Spleen (tissue), 11 donors: ENCODE measurements around the gene TPM4. TPM values are rescaled to one million over a fixed set of nuclear protein-coding genes. Genes with fewer than 3 reads are reported as not detected.

Experiments
- DNase-seq: peaks from one replicate; pipeline ENCODE4 v3.0.0-alpha.2; 2020
- H3K27ac ChIP-seq, 8 donors: fragments of 200-600 bp; sonication (generic) in 7 of 8; 1 replicate in 4 of 8; 2 replicates in 4 of 8; pipeline versions ENCODE4 v1.5.0 to v1.8.0; 2016 to 2021; ENCODE audit warnings: inconsistent platforms in 4 of 8, mild to moderate bottlenecking in 4 of 8, moderate library complexity in 1 of 8
- H3K27me3 ChIP-seq, 7 donors: fragments of 200-600 bp; sonication (generic) in 6 of 7; replicated peaks in 1 of 7; 1 replicate in 4 of 7; 2 replicates in 3 of 7; pipeline versions ENCODE4 v1.5.0 to v1.8.0; 2016 to 2021; ENCODE audit warnings: inconsistent platforms in 3 of 7, mild to moderate bottlenecking in 1 of 7
- H3K36me3 ChIP-seq, 6 donors: fragments of 200-600 bp; sonication (generic) in 5 of 6; 1 replicate in 4 of 6; 2 replicates in 2 of 6; pipeline versions ENCODE4 v1.5.0 to v1.8.0; 2016 to 2021; ENCODE audit warnings: inconsistent platforms in 2 of 6
- H3K4me1 ChIP-seq, 6 donors: fragments of 200-600 bp; sonication (generic) in 5 of 6; 1 replicate in 3 of 6; 2 replicates in 3 of 6; pipeline versions ENCODE4 v1.5.0 to v1.8.0; 2016 to 2021; ENCODE audit warnings: inconsistent platforms in 3 of 6
- H3K4me3 ChIP-seq, 8 donors: fragments of 200-600 bp; sonication (generic) in 7 of 8; 1 replicate in 4 of 8; 2 replicates in 4 of 8; pipeline versions ENCODE4 v1.5.0 to v1.8.0; 2016 to 2021; ENCODE audit warnings: inconsistent platforms in 4 of 8, mild to moderate bottlenecking in 4 of 8, moderate library complexity in 2 of 8
- H3K9me3 ChIP-seq, 8 donors: fragments of 200-600 bp; sonication (generic) in 7 of 8; 1 replicate in 4 of 8; 2 replicates in 4 of 8; pipeline versions ENCODE4 v1.5.0 to v1.8.0; 2016 to 2021; ENCODE audit warnings: inconsistent platforms in 4 of 8
- CTCF ChIP-seq, 11 experiments: fragments of 200-600 bp in 7 of 11; fragments of 450-650 bp in 4 of 11; sonication (generic) in 4 of 11; IDR thresholded peaks in 8 of 11; conservative IDR thresholded peaks in 3 of 11; 1 replicate in 7 of 11; 2 replicates in 4 of 11; pipeline versions ENCODE4 v1.4.0 to v1.8.0; 2016 to 2021; ENCODE audit warnings: antibody characterized with exemption in 11 of 11, inconsistent platforms in 4 of 11, mild to moderate bottlenecking in 1 of 11
- POLR2A ChIP-seq, 3 donors: fragments of 450-650 bp; IDR thresholded peaks; one replicate each; pipeline ENCODE4 v1.5.1; 2017; ENCODE audit warnings: antibody characterized with exemption in 3 of 3, mild to moderate bottlenecking in 1 of 3
- POLR2AphosphoS5 ChIP-seq, 3 donors: sonication (generic); formaldehyde crosslinking; IDR thresholded peaks; one replicate each; pipeline ENCODE4 v1.5.1; 2017; ENCODE audit warnings: antibody characterized with exemption in 3 of 3
- WGBS, 5 donors: extraction: QIAGEN DNeasy Blood & Tissue Kit in 3 of 5; methylation state at CpG; one replicate each; pipeline versions ENCODE4 v1.1.5 to v1.1.7; 2013 to 2018; 5-methylcytosine and 5-hydroxymethylcytosine counted together
- intact Hi-C: fragments of 100-400 bp; cut with DNase I; formaldehyde crosslinking; loops from one replicate; pipeline ENCODE4 v1.15.0; 2023; ENCODE audit warnings: low total_unique reads
- polyA plus RNA-seq, 3 donors: library from polyadenylated mRNA; stranded (reverse); fragments of 200-250 nt; gene quantifications; one replicate each; pipeline ENCODE4 v1.2.1, GENCODE V29; 2013
- total RNA-seq, 7 donors: library from RNA; depleted of rRNA in 3 of 7; stranded (reverse); fragments of >200 nt in 3 of 7; fragmentation: NEBNext Ultra II Directional in 4 of 7; extraction: Animal tissue kit (Norgen Biotek cat#: 25700) in 4 of 7; gene quantifications; one replicate each; pipeline versions ENCODE4 v1.1.0 to v1.2.1, GENCODE V29; 2016 to 2021
- donor health status: healthy with polysubstance abuse.
- donor health status: DM: no; HTN: no; CAD: no; lungs with moderate emphysema.
- donor health status: DM: no; HTN: no; CAD: no.
- donor health status: Bipolar disorder and iron deficiency.
- donor health status: healthy.
- donor health status: DM: no; HTN: no; CAD: no.
- donor health status: DM: yes; HTN: yes; CAD: no.

The TPM4 gene
- total and polyA plus RNA-seq, 10 donors = 181 to 760 (median 418) TPM

- DNase-seq = peak; percentile 43
- Histone ChIP-seq H3K27me3 (no peaks in the 10 kb centered on the region), H3K4me3 (no peak overlapping the region), H3K4me1 (peaks cover 36 to 92% (median 80%) of the 10 kb centered on the region in 6 donors), H3K9me3 (no peaks in the 10 kb centered on the region), H3K27ac (peak overlapping the region in 7 of 8 donors; percentile 95 to 100 (median 99)), H3K36me3 (peaks cover 0 to 6% (median 0%) of the 10 kb centered on the region in 6 donors)
- 87 to 95% (median 93%) methylated on average over 10 of the region's 10 CpGs for WGBS, 5 donors
- intact Hi-C loops = no loop called here
- TF ChIP-seq POLR2A (IDR thresholded peaks at IDR 0.05) (no peak), CTCF (IDR thresholded peaks at IDR 0.05 in 8 of 11, conservative IDR thresholded peaks at IDR 0.05 in 3 of 11) (no peak), POLR2AphosphoS5 (IDR thresholded peaks at IDR 0.05) (no peak)
These were observed 1.6 kb upstream of the TPM4 start for GRCh38 chr19:16074488-16075365.

GRCh38 chr19:16075430-16076153 is 703 bp upstream of the TPM4 start:
- no peaks in the 10 kb centered on the region for H3K9me3 ChIP-seq
- peaks cover 38 to 92% (median 80%) of the 10 kb centered on the region in 6 donors for H3K4me1 ChIP-seq
- peaks cover 0 to 13% (median under 1%) of the 10 kb centered on the region in 6 donors for H3K36me3 ChIP-seq
- peak; percentile 48 for DNase-seq
- H3K27me3 ChIP-seq = no peaks in the 10 kb centered on the region
- 30 to 37% (median 32%) methylated on average over 19 to 21 of the region's 21 CpGs for WGBS, 5 donors
- TF ChIP-seq POLR2AphosphoS5 (IDR thresholded peaks at IDR 0.05) (no peak), POLR2A (IDR thresholded peaks at IDR 0.05) (peak in 1 of 3 donors; percentile 13), CTCF (IDR thresholded peaks at IDR 0.05 in 8 of 11, conservative IDR thresholded peaks at IDR 0.05 in 3 of 11) (no peak)
- peak overlapping the region; percentile 64 to 92 (median 86) for H3K4me3 ChIP-seq
- intact Hi-C loops = no loop called here
- H3K27ac ChIP-seq = peak overlapping the region; percentile 95 to 100 (median 98)

GRCh38 chr19:16076958-16077611 is 790 bp downstream of the TPM4 start:
- Histone ChIP-seq H3K36me3 (peaks cover 0 to 28% (median 11%) of the 10 kb centered on the region in 6 donors), H3K27ac (peak overlapping the region; percentile 95 to 100 (median 98)), H3K9me3 (no peaks in the 10 kb centered on the region), H3K4me1 (peaks cover 38 to 92% (median 80%) of the 10 kb centered on the region in 6 donors), H3K27me3 (no peaks in the 10 kb centered on the region), H3K4me3 (peak overlapping the region; percentile 64 to 92 (median 86))
- intact Hi-C loops = no loop called here
- TF ChIP-seq POLR2AphosphoS5 (IDR thresholded peaks at IDR 0.05) (peak; percentile 28 to 56 (median 55)), CTCF (IDR thresholded peaks at IDR 0.05 in 8 of 11, conservative IDR thresholded peaks at IDR 0.05 in 3 of 11) (no peak)
- WGBS, 5 donors = 1 to 3% (median 1%) methylated on average over 32 to 56 of the region's 56 CpGs
- DNase-seq = peak; percentile 90
